GM19023 (cell line): Measurements from ENCODE around the gene TMC1.

Experiments
- ATAC-seq: cut with Tn5 transposase; IDR thresholded peaks from one replicate; pipeline ENCODE4 v1.9.1; 2021; ENCODE audit warnings: mild to moderate bottlenecking, moderate library complexity; ENCODE audit not compliant: unreplicated experiment

Gene TMC1

DNA sequence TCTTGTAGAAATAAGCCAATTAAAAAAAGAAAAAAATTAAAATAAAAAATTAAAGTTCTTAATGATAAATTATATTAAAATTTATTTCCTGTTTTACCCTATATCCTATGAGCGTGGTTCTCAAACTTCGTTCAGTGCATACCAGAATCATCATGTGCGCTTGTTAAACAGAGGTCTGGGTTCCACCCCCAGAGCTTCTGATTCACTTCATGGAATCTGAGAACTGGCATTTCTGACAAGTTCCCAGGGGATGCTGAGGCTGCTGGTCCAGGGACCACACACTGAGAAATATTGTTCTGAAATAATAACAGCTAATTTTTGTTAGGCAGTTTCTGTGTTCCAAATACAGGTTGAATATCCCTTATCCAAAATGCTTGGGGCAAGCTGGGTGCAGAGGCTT is 79.3 kb downstream of the TMC1 start:
- ATAC-seq = no peak

DNA sequence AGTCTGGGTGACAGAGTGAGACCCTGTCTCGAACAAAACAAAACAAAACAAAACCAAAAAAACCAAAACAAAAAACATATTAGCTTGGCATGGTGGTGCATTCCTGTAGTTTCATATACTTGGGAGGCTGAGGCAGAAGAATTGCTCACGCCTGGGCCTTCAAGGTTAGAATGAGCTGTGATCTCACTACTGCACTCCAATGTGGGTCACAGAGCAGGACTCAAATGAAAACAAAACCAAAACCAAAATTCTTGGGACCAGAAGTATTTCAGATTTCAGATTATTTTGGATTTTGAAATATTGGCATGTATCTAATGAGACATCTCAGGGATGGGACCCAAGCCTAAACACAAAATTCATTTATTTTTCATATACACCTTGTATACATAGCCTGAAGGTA is 80.2 kb downstream of the TMC1 start:
- ATAC-seq = no peak

DNA sequence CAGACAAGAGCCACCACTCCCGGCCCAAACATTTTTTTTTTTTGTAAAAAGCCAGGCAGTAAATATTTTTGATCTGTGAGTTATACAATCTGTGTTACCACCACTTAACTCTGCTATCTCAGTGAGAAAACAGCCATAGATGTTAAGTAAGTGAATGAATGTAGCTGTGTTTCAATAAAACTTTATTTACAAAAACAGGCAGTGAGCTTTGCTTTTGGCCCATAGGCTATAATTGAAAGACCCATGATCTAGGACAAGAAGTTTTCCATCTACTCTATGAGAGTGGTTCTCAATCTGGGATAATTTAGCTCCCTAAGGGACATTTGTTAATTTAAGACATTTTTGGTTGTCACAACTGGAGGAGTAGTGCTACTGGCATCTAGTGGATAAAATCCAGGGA is 91.0 kb downstream of the TMC1 start:
- ATAC-seq = no peak

DNA sequence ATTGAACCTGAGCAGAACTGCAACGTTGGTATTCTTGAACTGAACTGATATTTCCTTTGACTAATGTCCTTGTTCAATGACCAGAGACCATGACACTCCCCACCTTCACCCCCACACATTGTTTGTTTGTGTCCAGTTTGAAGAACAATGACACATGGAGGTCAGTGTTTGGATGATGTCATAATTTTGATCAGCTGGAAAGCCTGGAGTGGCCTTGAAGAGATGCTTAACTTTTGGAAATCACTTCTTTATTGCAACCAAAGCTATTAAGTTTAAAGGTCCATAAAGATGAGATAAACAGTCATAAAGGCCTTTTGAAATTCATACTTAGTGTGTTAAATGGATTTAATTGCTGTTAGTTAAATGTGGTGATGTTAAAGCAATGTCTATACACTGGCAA is 92.7 kb downstream of the TMC1 start:
- ATAC-seq = no peak

DNA sequence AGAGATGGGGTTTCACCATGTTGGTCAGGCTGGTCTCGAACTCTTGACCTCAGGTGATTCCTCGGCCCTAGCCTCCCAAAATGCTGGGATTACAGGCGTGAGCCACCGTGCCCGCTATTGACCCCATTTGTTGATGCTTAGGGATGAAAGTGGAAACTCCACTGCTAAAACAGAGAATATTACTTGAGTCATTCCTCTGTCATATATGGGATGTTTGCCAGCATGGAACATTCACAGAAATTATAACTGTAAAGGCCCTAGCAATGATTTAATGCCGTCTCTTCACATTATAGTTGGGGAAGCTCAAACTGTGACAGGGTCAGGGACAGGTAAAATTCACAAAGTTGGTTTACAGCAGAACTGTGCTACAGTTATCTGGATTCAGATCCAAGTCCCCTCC is 94.5 kb downstream of the TMC1 start:
- ATAC-seq = no peak

DNA sequence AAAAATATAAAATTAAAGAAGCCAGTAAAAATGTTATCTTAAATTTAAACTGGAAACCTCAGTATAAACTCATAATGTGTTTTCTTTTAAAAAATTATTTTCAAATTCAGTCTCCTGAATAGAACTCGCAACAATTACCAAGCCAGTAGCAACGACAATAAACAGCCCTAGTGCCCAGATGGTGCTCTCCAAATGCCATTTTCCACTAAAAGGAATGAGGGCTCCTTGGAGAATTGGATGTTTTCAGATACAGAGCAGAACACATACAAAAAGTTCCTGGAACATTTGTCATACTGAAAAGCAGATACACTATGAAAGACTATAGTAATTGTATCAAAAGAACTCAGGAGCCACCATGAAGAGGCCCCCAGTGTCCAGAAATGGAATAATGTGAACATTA is 97.4 kb downstream of the TMC1 start:
- ATAC-seq = no peak

DNA sequence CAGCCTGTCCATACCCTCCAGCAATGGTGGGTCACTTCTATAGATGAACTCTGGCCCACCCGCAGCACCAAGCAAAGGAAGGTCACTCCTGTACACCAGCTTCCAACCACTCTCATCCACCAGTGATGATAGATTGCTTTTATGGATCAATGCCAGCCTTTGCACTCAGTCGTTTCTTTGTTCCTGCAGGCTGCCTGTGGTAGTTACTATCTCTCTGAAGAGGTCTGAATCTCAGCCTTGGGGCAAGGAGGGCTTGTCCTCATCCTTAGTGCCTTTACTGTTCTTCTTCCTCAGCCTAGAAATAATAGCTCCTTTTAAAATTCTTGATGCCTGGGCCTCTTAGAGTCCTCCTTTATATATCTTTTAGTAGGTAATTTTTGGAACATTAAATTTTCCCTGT is 100.8 kb downstream of the TMC1 start:
- ATAC-seq = no peak

DNA sequence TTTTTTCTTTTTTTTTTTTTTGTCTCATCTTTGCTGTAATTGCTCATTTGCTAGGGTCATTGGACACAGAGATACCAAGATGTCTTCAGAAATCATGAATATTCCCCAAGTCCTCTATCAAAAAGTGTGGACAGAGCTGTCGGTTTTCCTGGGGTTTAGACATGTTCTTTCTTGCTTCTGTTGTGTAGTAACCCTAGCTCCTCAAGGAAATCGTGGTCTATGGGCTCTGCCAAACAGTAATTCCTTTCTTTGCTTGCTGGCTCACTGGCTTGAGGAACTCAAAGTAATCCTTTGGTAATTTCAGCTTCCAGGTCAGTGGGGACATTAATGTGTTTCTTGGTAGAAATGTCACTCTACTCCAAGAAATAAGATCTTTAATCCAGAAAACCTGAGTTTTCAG is 101.7 kb downstream of the TMC1 start:
- ATAC-seq = no peak

DNA sequence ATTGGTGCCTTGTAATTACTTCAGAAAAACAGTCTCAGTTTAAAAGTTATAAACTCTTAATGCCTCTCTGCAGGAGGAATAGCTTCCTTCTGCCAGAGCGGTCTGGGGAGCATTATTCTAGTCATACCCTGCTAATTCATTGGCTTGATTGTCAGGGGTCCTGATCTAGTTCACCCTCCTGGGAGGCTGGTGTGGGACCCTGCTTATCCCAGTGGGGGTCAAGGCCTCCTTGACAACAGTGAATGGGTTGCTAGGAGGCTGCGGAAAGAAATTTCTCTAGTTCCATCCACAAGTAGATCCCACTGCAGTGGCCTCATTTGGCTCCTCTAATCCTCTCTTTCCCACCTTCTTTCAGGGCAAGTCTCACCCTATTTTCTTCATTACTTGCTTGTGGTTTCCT is 105.7 kb downstream of the TMC1 start:
- no peak for ATAC-seq

DNA sequence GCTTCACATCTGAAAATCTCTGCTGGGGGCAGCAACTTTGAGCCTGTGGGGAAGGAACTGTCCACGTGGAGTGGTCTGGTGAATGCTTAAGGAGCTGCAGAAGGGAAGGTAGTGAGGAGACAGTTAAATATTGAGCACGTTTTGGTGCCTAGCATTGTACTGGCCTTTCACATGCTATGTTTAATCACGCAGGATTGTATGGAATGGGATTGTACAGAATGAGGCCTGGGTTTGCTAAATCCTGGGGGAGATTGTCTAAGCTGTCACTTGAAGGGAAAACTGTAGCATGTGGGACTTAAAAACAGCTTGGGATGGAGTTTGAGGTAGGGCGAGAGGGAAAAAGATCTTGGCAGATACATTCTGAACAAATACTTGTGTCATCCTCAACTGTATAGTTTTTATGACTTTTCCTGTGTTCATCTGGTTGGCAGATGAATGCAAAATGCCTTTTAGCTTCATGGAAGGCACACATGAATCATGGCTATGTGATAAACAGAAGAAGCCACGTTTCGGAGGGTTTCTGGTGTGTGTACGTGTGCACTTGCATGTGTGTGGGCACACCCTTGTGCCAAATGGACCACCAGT is 106.6 kb downstream of the TMC1 start:
- ATAC-seq = no peak

DNA sequence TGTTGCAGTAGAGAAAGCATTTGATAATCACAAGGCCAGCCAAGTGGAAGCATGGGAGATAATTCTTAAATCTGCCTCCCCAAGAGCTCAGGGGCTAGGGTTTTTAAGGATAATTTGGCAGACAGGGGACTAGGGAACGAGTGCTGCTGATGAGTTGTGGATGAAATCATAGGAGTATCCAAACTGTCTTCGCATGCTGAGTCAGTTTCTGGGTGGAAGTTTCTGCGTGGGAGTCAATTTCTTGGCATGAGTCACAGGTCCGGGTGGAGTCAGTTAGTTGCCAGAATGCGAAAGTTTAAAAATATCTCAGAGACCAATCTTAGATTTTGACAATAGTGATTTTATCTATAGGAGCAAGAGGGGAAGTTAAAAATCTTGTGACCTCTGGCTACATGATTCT is 112.6 kb downstream of the TMC1 start:
- no peak for ATAC-seq

DNA sequence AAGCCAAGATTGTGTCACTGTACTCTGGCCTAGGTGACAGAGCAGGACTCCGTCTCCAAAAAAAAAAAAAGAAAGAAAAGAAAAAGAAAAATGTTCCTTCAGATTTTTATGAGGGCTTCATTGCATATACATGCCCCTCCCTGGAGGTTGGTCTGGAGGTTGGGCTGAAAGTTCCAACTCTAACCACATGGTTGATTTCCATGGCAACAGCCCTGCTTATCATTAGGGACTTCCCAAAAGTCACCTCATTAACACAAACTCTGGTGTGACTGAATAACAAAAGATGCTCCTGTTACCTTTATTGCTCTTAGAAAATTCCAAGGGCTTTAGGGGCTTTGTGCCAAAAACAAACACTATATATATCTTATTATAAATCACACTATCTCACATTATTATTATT is 113.8 kb downstream of the TMC1 start:
- peak; percentile 99 for ATAC-seq

DNA sequence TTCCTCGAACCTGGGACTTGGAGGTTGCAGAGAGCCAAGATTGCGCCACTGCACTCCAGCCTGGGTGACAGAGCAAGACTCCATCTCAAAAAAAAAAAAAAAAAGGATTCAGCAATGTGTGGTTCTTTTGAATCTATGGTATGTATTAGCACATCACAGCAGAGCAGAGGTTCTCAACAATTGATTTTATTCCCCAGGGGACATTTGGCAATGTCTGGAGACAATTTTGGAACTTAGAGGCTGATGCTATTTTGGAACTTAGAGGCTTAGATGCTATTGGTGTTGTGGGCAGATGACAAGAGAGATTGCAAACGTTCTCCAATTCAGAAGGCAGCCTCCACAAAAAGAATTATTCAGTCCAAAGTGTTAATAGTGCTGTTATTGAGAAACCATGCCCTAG is 115.2 kb downstream of the TMC1 start:
- ATAC-seq = no peak

DNA sequence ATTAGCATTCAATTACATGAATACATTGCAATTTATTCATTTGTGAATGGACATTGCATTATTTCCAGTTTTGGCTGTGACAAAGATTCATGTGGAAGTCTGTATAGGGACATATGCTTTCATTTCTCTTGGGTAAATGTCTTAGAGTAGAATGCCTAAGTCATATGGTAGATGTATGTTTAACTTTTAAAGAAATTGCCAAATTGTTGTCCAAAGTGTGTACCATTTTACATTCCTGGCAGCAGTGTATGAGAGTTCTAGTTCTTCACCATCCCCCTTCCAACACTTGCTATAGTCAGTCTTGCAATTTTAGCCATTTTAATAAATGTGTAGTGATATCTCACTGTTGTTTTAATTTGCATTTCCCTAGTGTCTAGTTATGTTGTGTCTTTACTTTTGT is 122.2 kb downstream of the TMC1 start:
- ATAC-seq = no peak

DNA sequence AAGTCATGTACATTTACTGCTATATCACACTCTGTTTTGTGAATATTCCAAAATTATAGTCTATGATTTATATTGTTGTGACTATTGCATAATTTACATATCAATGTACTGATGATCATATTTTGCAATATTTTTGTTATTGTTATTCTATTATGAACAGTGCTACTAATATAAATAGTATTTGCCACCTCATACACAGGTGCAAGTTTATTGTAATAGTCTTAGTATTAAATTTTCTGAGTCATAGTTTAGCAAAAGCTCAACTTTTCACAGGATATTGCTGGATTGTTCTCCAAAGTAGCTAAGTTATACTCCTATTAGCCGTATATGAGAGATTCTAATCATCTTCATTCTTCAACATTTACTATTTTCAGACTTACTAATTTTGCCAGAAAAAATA is 124.7 kb downstream of the TMC1 start:
- ATAC-seq = no peak

DNA sequence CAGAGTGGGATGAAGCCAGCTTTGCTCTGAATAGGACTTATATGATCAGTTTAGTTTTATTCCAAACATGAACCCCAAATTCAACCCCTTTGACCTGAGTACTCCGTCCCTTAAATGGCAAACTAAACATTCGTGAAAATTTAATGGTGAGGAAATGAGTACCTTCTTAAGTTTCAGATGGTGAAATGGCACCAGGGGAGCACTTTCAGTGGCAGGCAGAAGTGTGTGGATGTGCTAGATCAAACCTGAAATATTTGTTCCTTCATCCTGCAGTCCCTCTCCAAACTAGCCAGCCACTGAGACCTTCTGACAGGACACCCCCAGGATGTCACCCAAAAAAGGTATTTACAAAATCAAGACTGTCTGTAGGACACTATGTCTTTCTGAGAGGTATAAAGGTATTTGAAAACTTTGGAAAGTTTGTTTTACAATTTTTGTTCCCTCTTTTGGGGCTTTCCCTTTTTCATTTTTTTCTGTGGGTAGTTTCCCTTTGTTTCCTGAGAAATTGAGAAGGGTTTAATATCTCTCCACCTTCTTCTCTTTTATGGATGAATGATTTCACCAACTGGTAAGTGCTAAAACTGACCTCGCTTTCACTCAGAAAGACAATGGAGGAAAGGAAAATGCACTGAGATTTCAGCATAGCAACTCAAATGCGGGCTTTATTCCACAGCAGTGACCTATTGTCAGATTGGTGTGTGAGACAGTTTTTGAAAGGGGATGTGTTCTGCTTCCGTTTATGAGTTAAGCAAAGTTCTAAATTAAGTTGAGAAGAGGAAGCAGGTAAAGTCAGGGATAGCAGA is 127.1 kb downstream of the TMC1 start:
- no peak for ATAC-seq

DNA sequence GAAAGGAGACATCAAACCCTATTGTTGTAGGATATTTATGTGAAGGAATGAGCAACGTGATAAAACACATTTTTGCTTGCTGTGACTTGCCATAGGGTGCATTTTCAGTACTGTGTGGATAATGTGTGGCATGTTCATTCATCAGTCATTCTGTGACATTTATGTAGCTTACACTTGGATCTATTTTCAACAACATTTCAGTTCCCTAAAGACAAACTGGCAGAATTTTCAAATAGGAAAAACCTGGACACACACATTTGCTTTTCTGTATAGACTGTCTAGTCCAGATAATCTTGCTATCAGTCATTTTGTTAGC is 127.7 kb downstream of the TMC1 start:
- ATAC-seq = no peak

DNA sequence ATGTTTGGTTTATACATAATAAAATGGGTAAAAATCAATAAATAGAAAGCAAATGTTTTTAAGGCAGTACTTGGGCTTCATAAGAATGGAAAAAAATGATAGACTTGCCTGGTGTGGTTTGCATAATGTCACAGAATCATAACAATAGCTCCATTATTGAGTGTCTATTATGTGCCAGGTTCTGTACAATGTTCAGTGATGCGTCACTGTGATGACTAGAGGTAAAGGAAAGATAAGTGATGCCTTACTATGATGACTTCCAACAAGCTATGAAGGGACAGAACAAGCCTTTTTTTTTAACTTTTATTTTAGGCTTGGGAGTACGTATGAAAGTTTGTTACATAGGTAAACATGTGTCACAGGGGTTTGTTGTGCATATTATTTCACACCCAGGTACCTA is 128.8 kb downstream of the TMC1 start:
- no peak for ATAC-seq

DNA sequence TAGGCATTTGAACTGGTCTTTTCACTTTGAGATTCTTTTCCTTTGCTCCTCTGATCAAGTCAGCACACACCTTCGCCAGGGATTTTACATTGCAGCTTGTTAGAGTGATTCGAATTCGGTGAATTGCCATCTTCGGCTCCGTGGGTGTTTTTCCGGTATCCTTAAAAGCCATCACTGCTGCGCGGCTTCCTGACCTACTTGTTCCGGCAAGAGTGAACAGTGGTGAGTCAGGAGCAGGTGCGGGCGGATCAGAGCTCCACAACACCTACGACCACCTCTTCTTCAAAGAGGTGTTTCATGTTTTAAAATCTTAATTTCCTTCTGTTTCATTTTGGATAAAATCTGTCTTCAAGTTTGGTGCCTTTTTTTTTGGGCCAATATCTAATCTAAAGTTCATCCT is 134.6 kb downstream of the TMC1 start:
- ATAC-seq = no peak

DNA sequence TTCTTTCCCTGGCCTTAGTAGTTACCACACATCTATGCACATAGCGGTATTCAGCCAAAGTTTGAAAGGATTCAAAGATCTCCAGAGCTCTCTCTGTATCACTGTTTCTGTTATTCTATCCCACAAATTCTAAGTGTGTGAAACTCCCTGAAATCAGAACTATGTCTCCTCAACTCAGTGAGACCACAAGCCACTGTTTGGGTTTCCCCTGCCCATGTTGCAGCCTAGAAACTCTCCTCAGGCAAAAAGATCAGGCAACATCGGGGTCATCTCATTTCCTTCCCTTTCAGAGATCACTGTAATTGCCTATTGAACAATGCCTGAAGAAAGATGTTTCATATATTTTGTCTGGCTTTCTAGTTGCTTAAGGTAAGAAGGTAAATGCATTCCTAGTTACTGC is 135.6 kb downstream of the TMC1 start:
- ATAC-seq = no peak

DNA sequence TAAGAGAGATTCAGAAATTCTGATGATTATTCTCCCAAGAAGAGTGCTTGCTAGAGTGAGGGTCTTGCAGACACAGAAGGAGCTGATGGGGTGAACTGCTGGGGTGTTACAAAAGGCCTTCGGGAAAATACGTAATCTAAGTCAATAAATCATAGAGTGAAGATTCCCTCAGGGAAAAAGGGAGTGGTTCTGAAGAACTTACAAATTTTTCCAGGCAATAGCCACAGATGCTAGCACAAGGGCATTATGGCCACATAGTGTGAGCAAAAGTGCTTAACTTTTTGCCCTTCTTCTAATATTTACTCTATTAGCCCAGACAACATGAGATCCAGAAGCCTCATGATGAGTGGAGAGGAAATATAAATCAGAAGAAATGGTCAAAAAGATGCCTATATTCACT is 137.3 kb downstream of the TMC1 start:
- no peak for ATAC-seq

DNA sequence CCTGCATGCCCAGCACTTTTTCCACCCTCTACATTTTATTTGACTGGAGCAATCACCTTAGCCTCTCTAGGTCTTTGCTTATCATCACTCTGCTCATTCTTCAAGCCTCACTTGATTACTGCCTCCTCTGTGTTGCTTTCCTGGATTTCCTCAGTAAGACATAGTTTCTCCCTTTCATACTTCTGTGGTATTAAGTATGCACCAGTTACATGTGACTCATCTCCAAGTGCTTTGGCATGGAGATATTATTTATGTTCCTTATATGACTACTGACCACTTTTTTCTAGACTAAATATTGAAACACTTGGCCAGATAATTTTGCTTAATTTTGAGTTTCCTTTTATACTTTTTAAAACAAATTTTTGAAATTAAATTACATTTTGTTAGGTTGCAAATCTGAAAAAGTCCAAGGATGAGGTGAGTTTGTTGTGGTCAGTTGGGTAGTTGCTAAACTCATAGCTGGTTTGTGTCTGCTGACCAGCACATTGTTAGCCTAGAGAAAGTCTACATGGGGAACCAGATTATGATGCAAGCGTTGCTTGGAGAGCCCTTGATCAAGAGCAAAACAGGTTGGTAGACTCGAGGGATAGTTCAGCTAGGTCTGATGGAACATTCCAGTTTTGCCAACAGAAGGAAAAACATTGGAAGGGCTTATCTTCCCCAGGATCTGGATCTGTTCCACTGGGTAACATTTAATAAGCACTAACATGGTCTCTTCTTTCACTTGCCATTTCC is 140.2 kb downstream of the TMC1 start:
- no peak for ATAC-seq
